GM12878 (cell line): ENCODE measurements around the gene MCF2L2. TPM values are rescaled to one million over a fixed set of nuclear protein-coding genes. Genes with fewer than 3 reads are reported as not detected.

Experiments
- ATAC-seq: fragments of 200-7000 bp; cut with Tn5 transposase; 3 replicates; pipeline ENCODE4 v1.9.1; 2020; ENCODE audit warnings: mild to moderate bottlenecking, moderate library complexity
- BruUV-seq: library from RNA; stranded (reverse); fragments of 400-500 nt; replicated peaks from 2 replicates; lab custom pipeline; 2021; lab: Mats Ljungman, UMichigan
- CTCF ChIA-PET: fragments of 300-600 bp; sonication (Branson Sonifier 250); formaldehyde crosslinking; extraction: SDS; loops from one replicate; lab custom pipeline; 2021; ENCODE audit warnings: inconsistent platforms; lab: Yijun Ruan, JAX
- POLR2A ChIA-PET: fragments of 350-600 bp; formaldehyde crosslinking; extraction: SDS; loops from one replicate; lab custom pipeline; 2021; ENCODE audit warnings: inconsistent platforms; lab: Charles Lee
- RAD21 ChIA-PET: fragments of 300-600 bp; sonication (Branson Sonifier 250); formaldehyde crosslinking; loops from one replicate; lab custom pipeline; 2023; ENCODE audit warnings: antibody characterized with exemption; ENCODE audit not compliant: unreplicated experiment; lab: Charles Lee
- SMC1A ChIA-PET: fragments of 300-600 bp; sonication (Branson Sonifier 250); formaldehyde crosslinking; loops from one replicate; lab custom pipeline; 2023; ENCODE audit not compliant: unreplicated experiment, uncharacterized antibody; lab: Charles Lee
- DNase-seq: peaks from one replicate; pipeline ENCODE4 v3.0.0-alpha.2; 2011; ENCODE audit warnings: low read depth, low spot score
- FAIRE-seq: peaks from 3 replicates; lab custom pipeline; 2011; peaks lifted over from hg19 to GRCh38; lab: Jason Lieb, UNC
- H2AFZ ChIP-seq: 2 replicates; pipeline ENCODE4 v1.6.0; 2011; ENCODE audit warnings: low read depth, low read length, control low read depth; ENCODE audit not compliant: control insufficient read depth
- H3K27ac ChIP-seq: 2 replicates; pipeline ENCODE4 v1.5.1; 2011; ENCODE audit warnings: control low read depth; ENCODE audit not compliant: control insufficient read depth, insufficient read depth
- H3K27me3 ChIP-seq, 2 experiments: replicated peaks in 1 of 2; 2 replicates each; pipeline versions ENCODE4 v1.6.0 to v1.6.1; 2011; ENCODE audit warnings: low read length in 1 of 2; ENCODE audit not compliant: control insufficient read depth in 2 of 2, insufficient read depth in 2 of 2
- H3K36me3 ChIP-seq, 2 experiments: 2 replicates each; pipeline ENCODE4 v1.5.1; 2011; ENCODE audit warnings: low read length in 1 of 2; ENCODE audit not compliant: control insufficient read depth in 2 of 2, insufficient read depth in 2 of 2
- H3K4me1 ChIP-seq: 2 replicates; pipeline ENCODE4 v1.6.1; 2011; ENCODE audit warnings: mild to moderate bottlenecking, low read length, moderate library complexity, mixed read lengths; ENCODE audit not compliant: control insufficient read depth, insufficient read depth
- H3K4me2 ChIP-seq: 2 replicates; pipeline ENCODE4 v1.6.0; 2011; ENCODE audit warnings: control low read depth; ENCODE audit not compliant: control insufficient read depth, insufficient read depth
- H3K4me3 ChIP-seq: fragments of 200-600 bp; sonication (generic); 2 replicates; pipeline ENCODE4 v1.5.1; 2016
- H3K79me2 ChIP-seq: 2 replicates; pipeline ENCODE4 v1.6.0; 2011; ENCODE audit warnings: low read length; ENCODE audit not compliant: control insufficient read depth, insufficient read depth
- H3K9ac ChIP-seq: 2 replicates; pipeline ENCODE4 v1.8.0; 2011; ENCODE audit warnings: low read length, control low read depth, mixed read lengths; ENCODE audit not compliant: control insufficient read depth, insufficient read depth
- H3K9me3 ChIP-seq: replicated peaks from 3 replicates; pipeline ENCODE4 v1.5.1; 2011; ENCODE audit warnings: mild to moderate bottlenecking, low read length; ENCODE audit not compliant: control insufficient read depth, insufficient read depth
- H4K20me1 ChIP-seq: 2 replicates; pipeline ENCODE4 v1.6.0; 2011; ENCODE audit not compliant: control insufficient read depth, insufficient read depth
- CBX3 ChIP-seq: fragments of 200-600 bp; sonication (generic); IDR thresholded peaks from 2 replicates; pipeline ENCODE4 v1.6.1; 2016; ENCODE audit warnings: low read depth, borderline replicate concordance
- CHD1 ChIP-seq: IDR thresholded peaks from 2 replicates; pipeline ENCODE4 v1.6.1; 2012; ENCODE audit warnings: low read depth, low read length, improper control_type of control experiment
- CREB1 ChIP-seq: IDR thresholded peaks from 2 replicates; pipeline ENCODE4 v1.6.1; 2012; ENCODE audit warnings: low read depth, mild to moderate bottlenecking, inconsistent platforms
- EED ChIP-seq: sonication (generic); IDR thresholded peaks from 2 replicates; pipeline ENCODE4 v1.6.1; 2016; ENCODE audit warnings: antibody characterized with exemption, low read depth
- GATAD2B ChIP-seq: fragments of 450-650 bp; conservative IDR thresholded peaks from 2 replicates; pipeline ENCODE4 v1.6.1; 2017; ENCODE audit warnings: low read depth, mild to moderate bottlenecking, moderate library complexity
- NR2C1 ChIP-seq: fragments of 450-650 bp; IDR thresholded peaks from 2 replicates; pipeline ENCODE4 v1.6.1; 2017; ENCODE audit warnings: antibody characterized with exemption, mild to moderate bottlenecking, moderate library complexity
- RAD21 ChIP-seq: IDR thresholded peaks from 2 replicates; pipeline ENCODE4 v1.6.1; 2011; ENCODE audit warnings: mild to moderate bottlenecking, low read depth, low read length, moderate library complexity; ENCODE audit not compliant: insufficient read depth
- RFX5 ChIP-seq: IDR thresholded peaks from 2 replicates; pipeline ENCODE4 v1.6.1; 2011; ENCODE audit warnings: low read depth, low read length, improper control_type of control experiment
- YY1 ChIP-seq: IDR thresholded peaks from 2 replicates; pipeline ENCODE4 v1.6.1; 2011; ENCODE audit warnings: low read depth, mild to moderate bottlenecking, low read length
- ZBED1 ChIP-seq: IDR thresholded peaks from 2 replicates; pipeline ENCODE4 v1.6.1; 2016; ENCODE audit warnings: borderline replicate concordance
- ZNF217 ChIP-seq: fragments of 450-650 bp; IDR thresholded peaks from 2 replicates; pipeline ENCODE4 v1.6.1; 2017; ENCODE audit warnings: antibody characterized with exemption, mild to moderate bottlenecking
- ZNF384 ChIP-seq: IDR thresholded peaks from 2 replicates; pipeline ENCODE4 v1.6.1; 2012; ENCODE audit warnings: low read depth, mild to moderate bottlenecking, low read length, improper control_type of control experiment, borderline replicate concordance
- ZZZ3 ChIP-seq: IDR thresholded peaks from 2 replicates; pipeline ENCODE4 v1.6.1; 2011; ENCODE audit warnings: low read depth; ENCODE audit not compliant: control insufficient read depth, insufficient read length
- WGBS: methylation state at CpG from one replicate; pipeline ENCODE4 v1.1.6; 2016; ENCODE audit warnings: low lambda C conversion rate; ENCODE audit not compliant: insufficient replicate concordance, insufficient coverage; ENCODE audit errors: missing lambda C conversion rate; 5-methylcytosine and 5-hydroxymethylcytosine counted together
- in situ Hi-C: fragments of 300-500 bp; cut with MboI; formaldehyde crosslinking; loops from 9 replicates; pipeline ENCODE4 v1.14.3; 2018; ENCODE audit warnings: mixed read lengths
- intact Hi-C: fragments of 100-400 bp; cut with micrococcal nuclease; formaldehyde crosslinking; loops from one replicate; pipeline ENCODE4 v1.14.2; 2022; ENCODE audit not compliant: unreplicated experiment
- polyA plus RNA-seq, 11 experiments: library from polyadenylated mRNA; depleted of rRNA in 4 of 11; unstranded in 6 of 11; stranded (reverse) in 5 of 11; fragments of >200 nt; fragmentation: Nextera tagmentation in 4 of 11; fragmentation: Illumina TruSeq in 1 of 11; extraction: Ambion mirVana in 4 of 11; extraction: Trizol in 1 of 11; gene quantifications; 1 replicate in 1 of 11; 2 replicates in 10 of 11; pipeline versions ENCODE4 v1.2.1 to v1.2.3, GENCODE V29; 2011 to 2016; ENCODE audit warnings: inconsistent platforms in 2 of 11, missing spikeins in 2 of 11, low read depth in 1 of 11
- total RNA-seq, 4 experiments: library from RNA; depleted of rRNA in 3 of 4; stranded (reverse); fragments of >200 nt in 3 of 4; fragmentation: Illumina TruSeq in 1 of 4; extraction: Trizol in 1 of 4; gene quantifications; 2 replicates each; pipeline versions ENCODE4 v1.2.1 to v1.2.3, GENCODE V29; 2013 to 2021
- TF ChIP-seq, protein P1 (sequence below): fragments of 150-350 bp; IDR thresholded peaks from 2 replicates; pipeline ENCODE4 v1.6.1; 2014; ENCODE audit warnings: mild to moderate bottlenecking, low read depth, low read length
- TF ChIP-seq, protein P2 (sequence below): IDR thresholded peaks from 2 replicates; pipeline ENCODE4 v1.6.1; 2012; ENCODE audit warnings: low read depth, low read length, improper control_type of control experiment
- TF ChIP-seq, protein P3 (sequence below): IDR thresholded peaks from 2 replicates; pipeline ENCODE4 v1.6.1; 2012; ENCODE audit warnings: improper control_type of control experiment, low read depth, low read length; ENCODE audit not compliant: insufficient replicate concordance
- TF ChIP-seq, protein P4 (sequence below): IDR thresholded peaks from 2 replicates; pipeline ENCODE4 v1.6.1; 2011; ENCODE audit warnings: borderline replicate concordance, low read depth, mild to moderate bottlenecking, moderate library complexity, mixed read lengths, low read length; ENCODE audit not compliant: insufficient read depth; ENCODE audit errors: extremely low read length

Gene MCF2L2
- total and polyA plus RNA-seq, 10 of the 15 experiments (the other 5 are each of a cell fraction or from before 2014, with no cell fraction given): 0.37 to 2.8 (median 1.4) TPM

DNA sequence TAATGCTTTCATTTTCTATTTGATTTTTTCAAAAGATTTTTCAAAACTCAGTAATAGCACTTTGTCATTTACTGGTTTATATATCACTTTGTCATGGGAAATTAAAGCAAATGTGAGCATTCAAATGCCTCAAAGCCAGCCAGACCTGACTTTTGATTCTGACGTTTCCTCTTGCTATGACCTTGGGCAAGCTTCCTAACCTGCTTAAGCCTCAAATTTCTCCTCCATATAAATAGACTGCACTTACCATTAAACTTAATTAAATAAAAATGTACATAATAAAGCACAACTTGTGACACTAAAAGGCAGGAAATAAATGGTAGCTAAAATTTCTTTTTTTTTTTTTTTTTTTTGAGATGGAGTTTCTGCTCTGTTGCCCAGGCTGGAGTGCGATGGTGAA lies 19.2 kb downstream of the MCF2L2 start (continued):
- TF ChIP-seq, protein P1, sequence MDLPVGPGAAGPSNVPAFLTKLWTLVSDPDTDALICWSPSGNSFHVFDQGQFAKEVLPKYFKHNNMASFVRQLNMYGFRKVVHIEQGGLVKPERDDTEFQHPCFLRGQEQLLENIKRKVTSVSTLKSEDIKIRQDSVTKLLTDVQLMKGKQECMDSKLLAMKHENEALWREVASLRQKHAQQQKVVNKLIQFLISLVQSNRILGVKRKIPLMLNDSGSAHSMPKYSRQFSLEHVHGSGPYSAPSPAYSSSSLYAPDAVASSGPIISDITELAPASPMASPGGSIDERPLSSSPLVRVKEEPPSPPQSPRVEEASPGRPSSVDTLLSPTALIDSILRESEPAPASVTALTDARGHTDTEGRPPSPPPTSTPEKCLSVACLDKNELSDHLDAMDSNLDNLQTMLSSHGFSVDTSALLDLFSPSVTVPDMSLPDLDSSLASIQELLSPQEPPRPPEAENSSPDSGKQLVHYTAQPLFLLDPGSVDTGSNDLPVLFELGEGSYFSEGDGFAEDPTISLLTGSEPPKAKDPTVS: no peak
- no peak for TF ChIP-seq ZZZ3
- TF ChIP-seq RAD21: no peak
- no peak for TF ChIP-seq ZNF217

DNA sequence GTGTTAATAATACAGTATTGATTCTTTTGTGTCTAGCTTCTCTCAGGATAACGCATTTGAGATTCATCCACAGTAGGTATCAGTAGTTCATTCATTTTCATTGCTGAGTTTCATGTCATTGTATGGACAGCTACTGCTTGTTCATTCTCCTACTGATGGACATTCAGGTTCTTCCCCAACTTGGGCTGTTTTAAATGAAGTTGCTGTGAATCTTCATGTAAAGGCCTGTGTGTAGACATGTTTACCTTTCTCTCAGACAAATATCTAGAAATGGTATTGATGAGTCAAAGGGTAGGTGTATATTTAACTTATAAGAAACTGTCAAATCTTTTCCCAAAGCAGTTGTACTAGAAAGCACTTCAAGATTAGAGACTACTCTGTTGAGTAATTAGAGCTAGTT lies 26.7 kb downstream of the MCF2L2 start:
- H3K9ac ChIP-seq: no peak overlapping the region
- in situ Hi-C loops: no loop called here
- no peak overlapping the region for H2AFZ ChIP-seq
- no peaks in the 10 kb centered on the region for H3K4me1 ChIP-seq
- H3K27me3 ChIP-seq: no peaks in the 10 kb centered on the region; a peak in 1 of 4 replicates
- DNase-seq (no peak), ATAC-seq (peak; percentile 64), FAIRE-seq (no peak)
- H4K20me1 ChIP-seq: no peaks in the 10 kb centered on the region
- 0% methylated on average over 1 of the region's 1 CpG for WGBS
- H3K36me3 ChIP-seq: no peaks in the 10 kb centered on the region
- RAD21 ChIA-PET: no interaction called here
- H3K4me3 ChIP-seq: no peak overlapping the region
- H3K79me2 ChIP-seq: no peaks in the 10 kb centered on the region
- H3K4me2 ChIP-seq: no peak overlapping the region
- intact Hi-C loops: no loop called here
- CTCF ChIA-PET: interaction anchor here (0.5 kb wide), 1 partner anchor 302 kb away, joined by 3 read pairs; no protein-coding TSS in a partner anchor
- H3K9me3 ChIP-seq: no peaks in the 10 kb centered on the region
- H3K27ac ChIP-seq: no peak overlapping the region
- SMC1A ChIA-PET: no interaction called here
- POLR2A ChIA-PET: interaction anchor here (0.6 kb wide), 2 partner anchors 88 to 224 kb away, joined by 4 to 6 read pairs; no protein-coding TSS in a partner anchor
- no TSS peak for BruUV-seq
- TF ChIP-seq CBX3 (no peak), NR2C1 (no peak), RFX5 (no peak), ZBED1 (no peak), CREB1 (no peak), GATAD2B (no peak), YY1 (no peak), CHD1 (no peak), ZNF384 (no peak), EED (no peak)
- TF ChIP-seq, protein P2, sequence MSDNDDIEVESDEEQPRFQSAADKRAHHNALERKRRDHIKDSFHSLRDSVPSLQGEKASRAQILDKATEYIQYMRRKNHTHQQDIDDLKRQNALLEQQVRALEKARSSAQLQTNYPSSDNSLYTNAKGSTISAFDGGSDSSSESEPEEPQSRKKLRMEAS: no peak
- TF ChIP-seq, protein P3, sequence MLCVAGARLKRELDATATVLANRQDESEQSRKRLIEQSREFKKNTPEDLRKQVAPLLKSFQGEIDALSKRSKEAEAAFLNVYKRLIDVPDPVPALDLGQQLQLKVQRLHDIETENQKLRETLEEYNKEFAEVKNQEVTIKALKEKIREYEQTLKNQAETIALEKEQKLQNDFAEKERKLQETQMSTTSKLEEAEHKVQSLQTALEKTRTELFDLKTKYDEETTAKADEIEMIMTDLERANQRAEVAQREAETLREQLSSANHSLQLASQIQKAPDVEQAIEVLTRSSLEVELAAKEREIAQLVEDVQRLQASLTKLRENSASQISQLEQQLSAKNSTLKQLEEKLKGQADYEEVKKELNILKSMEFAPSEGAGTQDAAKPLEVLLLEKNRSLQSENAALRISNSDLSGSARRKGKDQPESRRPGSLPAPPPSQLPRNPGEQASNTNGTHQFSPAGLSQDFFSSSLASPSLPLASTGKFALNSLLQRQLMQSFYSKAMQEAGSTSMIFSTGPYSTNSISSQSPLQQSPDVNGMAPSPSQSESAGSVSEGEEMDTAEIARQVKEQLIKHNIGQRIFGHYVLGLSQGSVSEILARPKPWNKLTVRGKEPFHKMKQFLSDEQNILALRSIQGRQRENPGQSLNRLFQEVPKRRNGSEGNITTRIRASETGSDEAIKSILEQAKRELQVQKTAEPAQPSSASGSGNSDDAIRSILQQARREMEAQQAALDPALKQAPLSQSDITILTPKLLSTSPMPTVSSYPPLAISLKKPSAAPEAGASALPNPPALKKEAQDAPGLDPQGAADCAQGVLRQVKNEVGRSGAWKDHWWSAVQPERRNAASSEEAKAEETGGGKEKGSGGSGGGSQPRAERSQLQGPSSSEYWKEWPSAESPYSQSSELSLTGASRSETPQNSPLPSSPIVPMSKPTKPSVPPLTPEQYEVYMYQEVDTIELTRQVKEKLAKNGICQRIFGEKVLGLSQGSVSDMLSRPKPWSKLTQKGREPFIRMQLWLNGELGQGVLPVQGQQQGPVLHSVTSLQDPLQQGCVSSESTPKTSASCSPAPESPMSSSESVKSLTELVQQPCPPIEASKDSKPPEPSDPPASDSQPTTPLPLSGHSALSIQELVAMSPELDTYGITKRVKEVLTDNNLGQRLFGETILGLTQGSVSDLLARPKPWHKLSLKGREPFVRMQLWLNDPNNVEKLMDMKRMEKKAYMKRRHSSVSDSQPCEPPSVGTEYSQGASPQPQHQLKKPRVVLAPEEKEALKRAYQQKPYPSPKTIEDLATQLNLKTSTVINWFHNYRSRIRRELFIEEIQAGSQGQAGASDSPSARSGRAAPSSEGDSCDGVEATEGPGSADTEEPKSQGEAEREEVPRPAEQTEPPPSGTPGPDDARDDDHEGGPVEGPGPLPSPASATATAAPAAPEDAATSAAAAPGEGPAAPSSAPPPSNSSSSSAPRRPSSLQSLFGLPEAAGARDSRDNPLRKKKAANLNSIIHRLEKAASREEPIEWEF: no peak
- TF ChIP-seq, protein P4, sequence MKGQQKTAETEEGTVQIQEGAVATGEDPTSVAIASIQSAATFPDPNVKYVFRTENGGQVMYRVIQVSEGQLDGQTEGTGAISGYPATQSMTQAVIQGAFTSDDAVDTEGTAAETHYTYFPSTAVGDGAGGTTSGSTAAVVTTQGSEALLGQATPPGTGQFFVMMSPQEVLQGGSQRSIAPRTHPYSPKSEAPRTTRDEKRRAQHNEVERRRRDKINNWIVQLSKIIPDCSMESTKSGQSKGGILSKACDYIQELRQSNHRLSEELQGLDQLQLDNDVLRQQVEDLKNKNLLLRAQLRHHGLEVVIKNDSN: no peak
